GM18517 (cell line): ENCODE results near the gene USP7.

ENCODE experiments used
- ATAC-seq: cut with Tn5 transposase; IDR thresholded peaks from one replicate; pipeline ENCODE4 v1.9.1; 2021; ENCODE audit warnings: mild to moderate bottlenecking, moderate library complexity; ENCODE audit not compliant: unreplicated experiment

USP7 gene

GRCh38 chr16:8904018-8904430 is 59.7 kb downstream of the USP7 start:
- no peak for ATAC-seq

- no peak for ATAC-seq
Observed at GRCh38 chr16:8903004-8903403, 60.7 kb downstream of the USP7 start.

GRCh38 chr16:8901320-8901861 is 62.3 kb downstream of the USP7 start:
- ATAC-seq = no peak

- no peak for ATAC-seq
Observed at GRCh38 chr16:8900343-8900742, 63.4 kb downstream of the USP7 start.

- no peak for ATAC-seq
Observed at GRCh38 chr16:8899709-8900317, 63.9 kb downstream of the USP7 start.

GRCh38 chr16:8898660-8899318 is 64.9 kb downstream of the USP7 start:
- no peak for ATAC-seq

GRCh38 chr16:8894736-8895334 is 68.9 kb downstream of the USP7 start:
- ATAC-seq = no peak

GRCh38 chr16:8893976-8894690 is 69.6 kb downstream of the USP7 start:
- ATAC-seq = no peak

- no peak for ATAC-seq
Observed at GRCh38 chr16:8893426-8893825, 70.3 kb downstream of the USP7 start.

- peak; percentile 23 for ATAC-seq
Observed at GRCh38 chr16:8892101-8892575, 71.6 kb downstream of the USP7 start.

- ATAC-seq = no peak
Observed at GRCh38 chr16:8890549-8890921, 73.2 kb downstream of the USP7 start.

- no peak for ATAC-seq
Observed at GRCh38 chr16:8889893-8890548, 73.7 kb downstream of the USP7 start.

GRCh38 chr16:8888951-8889892 is 74.5 kb downstream of the USP7 start:
- no peak for ATAC-seq

- no peak for ATAC-seq
Observed at GRCh38 chr16:8887952-8888560, 75.7 kb downstream of the USP7 start.

GRCh38 chr16:8887431-8887765 is 76.3 kb downstream of the USP7 start:
- no peak for ATAC-seq

- ATAC-seq = no peak
Observed at GRCh38 chr16:8886593-8887430, 76.9 kb downstream of the USP7 start.

GRCh38 chr16:8885674-8886592 is 77.8 kb downstream of the USP7 start:
- no peak for ATAC-seq
